PC-3 (cell line): ENCODE data around the gene BICDL2. TPM values are rescaled to one million over a fixed set of nuclear protein-coding genes. Genes with fewer than 3 reads are reported as not detected.
A peak's percentile ranks its signal among the peaks of the same experiment; 100 is the strongest.

Source experiments
- ATAC-seq: fragments of 200-7000 bp; cut with Tn5 transposase; 2 replicates; pipeline ENCODE4 v1.9.1; 2020; ENCODE audit warnings: mild to moderate bottlenecking, moderate library complexity
- BruUV-seq: library from RNA; stranded (reverse); fragments of 400-500 nt; replicated peaks from 2 replicates; lab custom pipeline; 2021; lab: Mats Ljungman, UMichigan
- CTCF ChIA-PET: fragments of 300-600 bp; sonication (Branson Sonifier 250); formaldehyde crosslinking; loops from one replicate; lab custom pipeline; 2022; ENCODE audit warnings: antibody characterized with exemption; lab: Charles Lee
- POLR2A ChIA-PET: fragments of 300-600 bp; sonication (Branson Sonifier 250); formaldehyde crosslinking; loops from one replicate; lab custom pipeline; 2022; ENCODE audit warnings: antibody characterized with exemption; ENCODE audit not compliant: unreplicated experiment; lab: Charles Lee
- DNase-seq: peaks from one replicate; pipeline ENCODE4 v3.0.0-alpha.2; 2015
- H2AFZ ChIP-seq: fragments of 300-600 bp; sonication (generic); 2 replicates; pipeline ENCODE4 v1.6.0; 2016; ENCODE audit warnings: antibody characterized with exemption, low read length
- H3F3A ChIP-seq: fragments of 300-600 bp; sonication (generic); one replicate; pipeline ENCODE4 v1.6.0; 2017; ENCODE audit warnings: antibody characterized with exemption, low read length, control low read depth, mild to moderate bottlenecking; ENCODE audit not compliant: unreplicated experiment
- H3K27ac ChIP-seq: fragments of 300-600 bp; sonication (generic); 2 replicates; pipeline ENCODE4 v1.5.1; 2016; ENCODE audit warnings: mild to moderate bottlenecking, low read length
- H3K27me3 ChIP-seq: fragments of 300-600 bp; sonication (generic); 2 replicates; pipeline ENCODE4 v1.6.1; 2016; ENCODE audit warnings: low read length, mixed read lengths
- H3K36me3 ChIP-seq: fragments of 300-600 bp; sonication (generic); 2 replicates; pipeline ENCODE4 v1.6.1; 2016; ENCODE audit warnings: low read depth, mixed run types, low read length, mixed read lengths
- H3K4me1 ChIP-seq: fragments of 300-600 bp; sonication (generic); 2 replicates; pipeline ENCODE4 v1.5.1; 2016; ENCODE audit warnings: low read length; ENCODE audit not compliant: insufficient read depth
- H3K4me2 ChIP-seq: fragments of 300-600 bp; sonication (generic); 2 replicates; pipeline ENCODE4 v1.6.0; 2016; ENCODE audit warnings: low read length
- H3K4me3 ChIP-seq: fragments of 300-600 bp; sonication (generic); 2 replicates; pipeline ENCODE4 v1.5.1; 2016; ENCODE audit warnings: mild to moderate bottlenecking, low read length, mixed read lengths
- H3K79me2 ChIP-seq: fragments of 300-600 bp; sonication (generic); 2 replicates; pipeline ENCODE4 v1.6.1; 2017; ENCODE audit warnings: low read length, mixed read lengths
- H3K9ac ChIP-seq: fragments of 300-600 bp; sonication (generic); 2 replicates; pipeline ENCODE4 v1.6.0; 2016; ENCODE audit warnings: mild to moderate bottlenecking, low read length
- H3K9me2 ChIP-seq: fragments of 300-600 bp; sonication (generic); replicated peaks from 2 replicates; pipeline ENCODE4 v1.6.1; 2016; ENCODE audit warnings: mixed run types, low read length, mixed read lengths
- H3K9me3 ChIP-seq: fragments of 300-600 bp; sonication (generic); 2 replicates; pipeline ENCODE4 v1.6.1; 2016; ENCODE audit warnings: low read length, mixed read lengths
- H4K20me1 ChIP-seq: fragments of 300-600 bp; sonication (generic); 2 replicates; pipeline ENCODE4 v1.6.1; 2016; ENCODE audit warnings: low read length, mixed read lengths
- CTCF ChIP-seq: fragments of 300-600 bp; sonication (generic); conservative IDR thresholded peaks from 2 replicates; pipeline ENCODE4 v1.5.1; 2017; ENCODE audit warnings: antibody characterized with exemption, low read depth, mild to moderate bottlenecking, low read length
- EZH2 ChIP-seq: fragments of 300-600 bp; sonication (generic); IDR thresholded peaks from one replicate; pipeline ENCODE4 v1.6.1; 2017; ENCODE audit warnings: antibody characterized with exemption, mild to moderate bottlenecking, low read length; ENCODE audit not compliant: unreplicated experiment
- EZH2phosphoT487 ChIP-seq: fragments of 300-600 bp; sonication (generic); IDR thresholded peaks from 2 replicates; pipeline ENCODE4 v1.6.1; 2018; ENCODE audit warnings: mild to moderate bottlenecking, antibody characterized with exemption, low read length, borderline replicate concordance
- intact Hi-C: fragments of 100-400 bp; cut with micrococcal nuclease; formaldehyde crosslinking; loops from 2 replicates; pipeline ENCODE4 v1.9.0; 2023
- total RNA-seq: library from RNA; depleted of rRNA; stranded (reverse); fragments of >200 nt; gene quantifications from 2 replicates; pipeline ENCODE4 v1.2.3, GENCODE V29; 2014

Gene BICDL2
- total RNA-seq, 1 experiment from 2014 or later: 16.3 TPM

GRCh38 chr16:3059041-3059722 is 22.4 kb upstream of the BICDL2 start:
- peak overlapping the region; percentile 88 for H3K9ac ChIP-seq
- no peaks in the 10 kb centered on the region for H3K4me1 ChIP-seq
- H3K9me3 ChIP-seq: no peaks in the 10 kb centered on the region
- TF ChIP-seq EZH2 (no peak), CTCF (peak; percentile 62), EZH2phosphoT487 (no peak)
- peak overlapping the region; percentile 98 for H3K4me2 ChIP-seq
- H2AFZ ChIP-seq: peak overlapping the region; percentile 90
- intact Hi-C loops: loop anchor here (1.0 kb wide), 1 partner anchor 65 kb away; no protein-coding TSS in a partner anchor
- H3K79me2 ChIP-seq: no peaks in the 10 kb centered on the region
- no peaks in the 10 kb centered on the region for H3K9me2 ChIP-seq
- H3K4me3 ChIP-seq: peak overlapping the region; percentile 86
- ChIA-PET POLR2A (interaction anchor here (0.6 kb wide), 1 partner anchor 444 kb away, joined by 4 read pairs; no protein-coding TSS in a partner anchor), CTCF (interaction anchor here (0.6 to 1.7 kb wide), 2 partner anchors 31 to 55 kb away, joined by 5 to 9 read pairs; no protein-coding TSS in a partner anchor)
- H3K27ac ChIP-seq: no peak overlapping the region
- ATAC-seq: peak; percentile 91
- H3K36me3 ChIP-seq: no peaks in the 10 kb centered on the region
- DNase-seq: peak; percentile 83
- H3K27me3 ChIP-seq: no peaks in the 10 kb centered on the region
- no TSS peak for BruUV-seq
- no peaks in the 10 kb centered on the region for H4K20me1 ChIP-seq
- H3F3A ChIP-seq: no peaks in the 10 kb centered on the region

- Histone ChIP-seq H3K27me3 (no peaks in the 10 kb centered on the region), H3K79me2 (no peaks in the 10 kb centered on the region), H4K20me1 (no peaks in the 10 kb centered on the region), H2AFZ (peak overlapping the region; percentile 90), H3K4me1 (no peaks in the 10 kb centered on the region), H3K27ac (no peak overlapping the region), H3K9me2 (no peaks in the 10 kb centered on the region), H3K9ac (peak overlapping the region; percentile 88), H3K36me3 (no peaks in the 10 kb centered on the region), H3K4me3 (peak overlapping the region; percentile 86), H3F3A (no peaks in the 10 kb centered on the region), H3K4me2 (peak overlapping the region; percentile 98), H3K9me3 (no peaks in the 10 kb centered on the region)
- ChIA-PET POLR2A (no interaction called here), CTCF (interaction anchor here (0.6 to 1.7 kb wide), 4 partner anchors 13 to 56 kb away, joined by 3 to 9 read pairs (median 6); no protein-coding TSS in a partner anchor)
- intact Hi-C loops: loop anchor here (1.0 kb wide), 1 partner anchor 66 kb away; no protein-coding TSS in a partner anchor
- peak; percentile 50 for ATAC-seq
- TF ChIP-seq EZH2phosphoT487 (no peak), EZH2 (no peak), CTCF (no peak; the same call in 1 of the 2 replicates)
- DNase-seq: peak; percentile 29
- BruUV-seq: no TSS peak
Measured at GRCh38 chr16:3058139-3059030, 21.6 kb upstream of the BICDL2 start.
